Esophagus muscularis mucosa (tissue), 4 donors: ENCODE measurements around the gene FTH1. TPM values are rescaled to one million over a fixed set of nuclear protein-coding genes. Genes with fewer than 3 reads are reported as not detected.

Experiments
- DNase-seq: peaks from one replicate; pipeline ENCODE4 v3.0.0-alpha.2; 2017; ENCODE audit errors: extremely low spot score
- H3K27ac ChIP-seq, 4 donors: fragments of 200-600 bp; sonication (generic); replicated peaks in 1 of 4; 1 replicate in 3 of 4; 2 replicates in 1 of 4; pipeline ENCODE4 v1.5.1; 2016 to 2019; ENCODE audit warnings: mild to moderate bottlenecking in 1 of 4
- H3K27me3 ChIP-seq, 4 donors: fragments of 200-600 bp; sonication (generic); one replicate each; pipeline versions ENCODE4 v1.5.1 to v1.6.0; 2016 to 2019
- H3K36me3 ChIP-seq, 4 donors: fragments of 200-600 bp; sonication (generic); one replicate each; pipeline ENCODE4 v1.5.1; 2016 to 2019
- H3K4me1 ChIP-seq, 4 donors: fragments of 200-600 bp; sonication (generic); one replicate each; pipeline ENCODE4 v1.5.1; 2016 to 2019
- H3K4me3 ChIP-seq, 4 donors: fragments of 200-600 bp; sonication (generic); 1 replicate in 2 of 4; 2 replicates in 2 of 4; pipeline ENCODE4 v1.5.1; 2016 to 2019; ENCODE audit warnings: mild to moderate bottlenecking in 4 of 4, moderate library complexity in 1 of 4
- H3K9me3 ChIP-seq, 4 donors: fragments of 200-600 bp; sonication (generic); 1 replicate in 3 of 4; 2 replicates in 1 of 4; pipeline ENCODE4 v1.5.1; 2016 to 2019
- EP300 ChIP-seq: sonication (generic); formaldehyde crosslinking; IDR thresholded peaks from one replicate; pipeline ENCODE4 v1.6.1; 2017; ENCODE audit warnings: antibody characterized with exemption
- POLR2A ChIP-seq: fragments of 450-650 bp; IDR thresholded peaks from one replicate; pipeline ENCODE4 v1.6.1; 2017; ENCODE audit warnings: antibody characterized with exemption, moderate library complexity, mild to moderate bottlenecking, low read depth
- POLR2AphosphoS5 ChIP-seq, 2 donors: sonication (generic); formaldehyde crosslinking; IDR thresholded peaks; one replicate each; pipeline ENCODE4 v1.6.1; 2017; ENCODE audit warnings: antibody characterized with exemption in 2 of 2
- WGBS: methylation state at CpG from one replicate; pipeline ENCODE4 v1.1.5; 2018; 5-methylcytosine and 5-hydroxymethylcytosine counted together
- intact Hi-C: fragments of 100-400 bp; cut with DNase I; formaldehyde crosslinking; loops from one replicate; pipeline ENCODE4 v1.15.1; 2023
- total RNA-seq, 4 donors: library from RNA; depleted of rRNA; stranded (reverse); fragments of >200 nt; gene quantifications; one replicate each; pipeline versions ENCODE4 v1.1.0 to v1.2.1, GENCODE V29; 2016
- TF ChIP-seq, protein P1 (sequence below), 3 experiments: fragments of 200-600 bp in 2 of 3; fragments of 450-650 bp in 1 of 3; sonication (generic) in 2 of 3; IDR thresholded peaks; one replicate each; pipeline ENCODE4 v1.5.1; 2017 to 2019; ENCODE audit warnings: antibody characterized with exemption in 3 of 3, mild to moderate bottlenecking in 2 of 3, moderate library complexity in 1 of 3

Gene FTH1
- total RNA-seq, 4 donors from 2014 or later = 1,795 to 3,027 (median 2,719) TPM

DNA sequence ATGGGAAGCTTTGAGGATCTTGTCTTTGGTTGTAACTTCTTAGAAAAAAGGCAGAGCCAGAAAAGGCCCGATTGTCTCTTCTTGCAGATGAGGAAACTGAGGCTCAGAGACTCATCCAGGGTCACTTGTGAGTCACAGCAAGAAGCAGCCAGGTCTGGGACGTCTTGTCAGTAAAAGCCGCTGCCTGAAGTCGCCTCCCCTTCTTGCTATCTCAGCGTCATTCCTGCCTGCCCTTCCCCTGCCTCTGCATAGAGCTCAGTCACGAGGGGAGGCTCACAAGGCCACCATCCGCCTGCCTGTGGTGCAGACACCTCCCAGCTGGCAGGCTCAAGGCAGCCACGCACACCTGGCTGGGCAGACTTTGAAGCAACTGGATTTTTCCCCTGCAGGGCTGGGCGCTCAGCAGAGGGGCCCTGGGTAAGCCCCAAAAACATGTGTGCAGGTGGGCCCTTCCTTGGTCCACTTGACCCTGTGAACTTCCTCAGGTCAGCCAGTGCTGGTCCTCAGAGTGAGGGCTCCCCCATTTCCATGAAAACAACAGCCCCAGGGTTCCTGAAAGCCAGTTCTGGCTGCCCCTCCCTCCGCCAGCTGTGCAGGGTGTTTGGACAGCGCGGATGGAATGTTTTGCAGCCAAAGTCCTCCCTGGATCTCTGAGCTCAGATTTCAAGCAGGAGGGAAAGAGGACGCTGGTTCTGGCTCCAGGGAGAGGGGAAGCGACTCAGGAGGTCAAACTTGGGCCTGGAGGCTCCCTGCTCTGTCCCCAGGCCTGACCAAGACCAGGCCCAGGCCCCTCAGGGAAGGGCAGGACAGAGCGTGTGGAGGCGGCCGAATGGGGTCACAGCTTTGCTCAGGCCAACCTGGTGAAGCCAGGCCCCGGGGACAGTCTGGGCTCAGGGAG is 44.0 kb downstream of the FTH1 start:
- TF ChIP-seq POLR2A (no peak), POLR2AphosphoS5 (IDR thresholded peaks at IDR 0.05) (peak; percentile 68 to 73)
- WGBS = 37% methylated on average over 7 of the region's 18 CpGs
- Histone ChIP-seq H3K4me3 (no peak overlapping the region), H3K36me3 (no peaks in the 10 kb centered on the region), H3K27ac (peak overlapping the region; percentile 71 to 86 (median 82)), H3K4me1 (peaks cover 36 to 56% (median 47%) of the 10 kb centered on the region in 4 donors), H3K9me3 (no peaks in the 10 kb centered on the region), H3K27me3 (peaks cover 0 to 20% (median 0%) of the 10 kb centered on the region in 4 donors)
- intact Hi-C loops = no loop called here
- peak; percentile 95 for DNase-seq

DNA sequence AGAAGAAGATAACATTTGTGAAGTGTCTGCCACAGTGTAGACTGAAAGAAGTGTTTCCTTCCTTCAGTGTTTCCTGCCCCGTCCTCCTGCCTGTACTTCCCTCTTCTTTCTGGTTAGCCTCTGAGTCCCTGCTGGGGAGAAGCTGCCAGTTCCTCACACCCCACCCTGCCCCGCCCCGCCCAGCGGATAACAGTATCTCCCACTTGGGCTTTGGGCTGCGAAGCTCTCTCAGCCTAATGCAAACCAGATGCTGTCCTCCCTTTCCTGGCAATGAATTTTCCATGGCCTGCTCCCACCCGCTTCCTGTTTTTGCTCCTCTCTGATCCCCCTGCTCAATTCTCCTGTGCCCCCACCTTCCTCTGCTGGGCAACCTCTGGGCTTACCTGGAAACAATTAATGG is 44.9 kb downstream of the FTH1 start:
- Histone ChIP-seq H3K36me3 (no peaks in the 10 kb centered on the region), H3K4me1 (peaks cover 44 to 64% (median 56%) of the 10 kb centered on the region in 4 donors), H3K4me3 (no peak overlapping the region), H3K27ac (peak overlapping the region; percentile 71 to 86 (median 82)), H3K9me3 (no peaks in the 10 kb centered on the region), H3K27me3 (peaks cover 0 to 20% (median 0%) of the 10 kb centered on the region in 4 donors)
- WGBS = 43% methylated on average over 6 of the region's 6 CpGs
- intact Hi-C loops = no loop called here
- TF ChIP-seq POLR2A (no peak), EP300 (no peak), POLR2AphosphoS5 (IDR thresholded peaks at IDR 0.05) (peak; percentile 35 to 48)
- peak; percentile 96 for DNase-seq

DNA sequence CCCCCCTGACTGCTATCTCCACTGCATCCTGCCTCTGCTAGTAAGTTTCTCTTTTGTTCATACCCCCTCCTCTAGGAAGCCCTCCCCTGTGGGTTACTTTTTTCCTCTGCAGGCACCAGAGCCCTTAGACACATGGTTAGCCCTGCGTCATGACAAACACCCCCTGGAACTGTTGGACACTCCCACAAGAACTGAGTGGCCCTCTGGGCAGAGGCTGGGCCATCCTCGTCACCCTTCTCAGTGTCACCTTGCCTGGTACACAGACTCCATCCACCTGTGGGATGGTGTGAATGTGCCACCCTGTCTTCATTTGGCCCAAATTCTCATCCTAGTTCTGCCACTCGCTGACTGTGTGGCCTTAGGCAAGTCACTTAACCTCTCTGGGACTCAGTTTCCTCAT is 46.0 kb downstream of the FTH1 start:
- H3K27me3 ChIP-seq = peaks cover 0 to 20% (median 0%) of the 10 kb centered on the region in 4 donors
- no peak overlapping the region for H3K4me3 ChIP-seq
- intact Hi-C loops = no loop called here
- peak overlapping the region; percentile 71 to 86 (median 82) for H3K27ac ChIP-seq
- DNase-seq = no peak
- peaks cover 48 to 74% (median 65%) of the 10 kb centered on the region in 4 donors for H3K4me1 ChIP-seq
- no peaks in the 10 kb centered on the region for H3K9me3 ChIP-seq
- 91% methylated on average over 3 of the region's 3 CpGs for WGBS
- TF ChIP-seq, protein P1, sequence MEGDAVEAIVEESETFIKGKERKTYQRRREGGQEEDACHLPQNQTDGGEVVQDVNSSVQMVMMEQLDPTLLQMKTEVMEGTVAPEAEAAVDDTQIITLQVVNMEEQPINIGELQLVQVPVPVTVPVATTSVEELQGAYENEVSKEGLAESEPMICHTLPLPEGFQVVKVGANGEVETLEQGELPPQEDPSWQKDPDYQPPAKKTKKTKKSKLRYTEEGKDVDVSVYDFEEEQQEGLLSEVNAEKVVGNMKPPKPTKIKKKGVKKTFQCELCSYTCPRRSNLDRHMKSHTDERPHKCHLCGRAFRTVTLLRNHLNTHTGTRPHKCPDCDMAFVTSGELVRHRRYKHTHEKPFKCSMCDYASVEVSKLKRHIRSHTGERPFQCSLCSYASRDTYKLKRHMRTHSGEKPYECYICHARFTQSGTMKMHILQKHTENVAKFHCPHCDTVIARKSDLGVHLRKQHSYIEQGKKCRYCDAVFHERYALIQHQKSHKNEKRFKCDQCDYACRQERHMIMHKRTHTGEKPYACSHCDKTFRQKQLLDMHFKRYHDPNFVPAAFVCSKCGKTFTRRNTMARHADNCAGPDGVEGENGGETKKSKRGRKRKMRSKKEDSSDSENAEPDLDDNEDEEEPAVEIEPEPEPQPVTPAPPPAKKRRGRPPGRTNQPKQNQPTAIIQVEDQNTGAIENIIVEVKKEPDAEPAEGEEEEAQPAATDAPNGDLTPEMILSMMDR (IDR thresholded peaks at IDR 0.05) = no peak
- TF ChIP-seq POLR2AphosphoS5 (IDR thresholded peaks at IDR 0.05) = no peak
- H3K36me3 ChIP-seq = no peaks in the 10 kb centered on the region

DNA sequence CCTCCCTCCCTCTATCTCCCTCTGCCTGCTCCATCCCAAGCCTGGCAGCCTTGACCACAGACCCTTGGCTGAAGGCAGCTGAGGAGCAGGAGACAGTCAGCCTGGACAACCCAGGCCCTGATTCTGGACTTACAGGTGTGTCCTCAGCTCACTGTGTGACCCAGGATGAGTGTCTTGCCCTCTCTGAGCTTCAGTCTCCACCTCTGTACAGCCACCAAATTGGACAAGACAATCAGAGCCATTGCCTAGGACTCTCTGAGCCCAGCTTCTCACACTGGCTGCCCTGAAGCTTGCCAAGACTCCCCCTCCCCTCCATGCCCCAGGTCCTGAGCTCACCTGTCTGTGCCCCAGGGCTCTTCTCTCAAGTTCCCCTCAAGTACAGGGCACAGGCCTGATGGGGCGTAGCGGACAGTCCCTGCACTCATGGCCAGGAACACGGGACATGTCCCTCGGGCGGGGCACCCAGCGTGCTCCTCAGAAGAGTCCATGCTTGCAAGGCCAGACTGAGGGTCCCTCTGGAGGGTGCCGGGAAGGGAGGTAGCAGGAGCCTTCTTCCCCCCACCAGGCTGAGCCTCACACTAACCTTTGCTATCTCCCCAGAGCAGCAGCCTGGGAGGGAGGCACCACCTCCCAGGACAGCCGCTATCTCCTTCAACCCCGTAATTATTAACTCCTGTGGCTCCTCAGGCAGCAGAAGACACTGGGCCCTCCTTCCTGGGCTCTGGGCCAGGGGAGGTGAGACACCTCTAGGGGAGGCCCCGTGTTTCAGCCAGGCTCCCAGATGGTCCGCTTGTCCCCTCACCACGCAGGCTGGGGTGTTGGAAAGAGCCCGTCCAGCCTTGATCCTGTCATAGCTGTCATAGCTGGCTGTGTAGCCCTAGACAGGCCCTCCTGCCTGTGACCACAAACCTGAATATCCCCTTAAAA is 47.5 kb downstream of the FTH1 start:
- intact Hi-C loops = no loop called here
- peak; percentile 82 for DNase-seq
- 67% methylated on average over 13 of the region's 13 CpGs for WGBS

DNA sequence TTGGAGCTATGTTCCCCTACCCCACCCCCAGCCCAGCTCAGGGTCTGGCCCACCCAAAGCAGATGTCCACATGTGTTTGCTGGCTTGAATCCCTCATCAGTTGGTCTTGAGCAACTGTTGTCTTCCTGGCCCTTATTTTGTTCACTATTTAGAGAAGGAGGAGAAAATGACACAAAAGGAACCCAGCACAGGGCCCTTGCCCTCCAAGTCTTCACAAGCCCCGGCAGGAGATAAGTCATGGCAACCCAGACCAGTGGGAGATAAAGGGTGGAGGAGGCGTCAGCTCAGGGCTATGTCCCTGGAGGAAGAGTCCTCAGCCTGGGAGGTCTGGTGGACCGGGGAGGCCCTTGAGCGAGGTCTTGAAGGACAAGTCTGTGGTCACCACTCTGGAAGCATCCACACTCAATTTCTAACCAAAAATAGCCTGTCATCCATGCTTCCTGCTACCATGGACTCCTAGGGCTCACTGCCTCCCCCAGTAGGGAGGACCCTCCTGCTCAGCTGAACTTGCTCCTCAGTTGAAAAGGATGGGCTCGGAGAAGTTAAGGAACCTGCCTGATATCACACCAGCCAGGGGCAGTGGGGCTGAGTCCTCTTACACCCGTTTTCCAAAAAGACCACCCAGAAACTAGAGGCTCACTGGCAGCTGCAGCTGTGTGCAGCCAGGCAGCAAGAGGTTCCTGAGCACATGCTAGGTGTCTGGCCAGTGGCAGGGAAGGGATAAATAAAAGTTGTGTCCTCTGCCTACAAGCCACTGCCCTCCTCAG is 48.3 kb downstream of the FTH1 start:
- H3K36me3 ChIP-seq = no peaks in the 10 kb centered on the region
- TF ChIP-seq POLR2AphosphoS5 (IDR thresholded peaks at IDR 0.05) (no peak), EP300 (no peak), POLR2A (no peak)
- TF ChIP-seq, protein P1 (IDR thresholded peaks at IDR 0.05) = no peak
- H3K4me1 ChIP-seq = peaks cover 48 to 87% (median 82%) of the 10 kb centered on the region in 4 donors
- whole genome bisulfite sequencing = 66% methylated on average over 6 of the region's 6 CpGs
- peak overlapping the region; percentile 72 to 85 (median 76) for H3K27ac ChIP-seq
- H3K4me3 ChIP-seq = no peak overlapping the region
- no peak for DNase-seq
- H3K9me3 ChIP-seq = no peaks in the 10 kb centered on the region
- intact Hi-C loops = no loop called here
- peaks cover 0 to 20% (median 0%) of the 10 kb centered on the region in 4 donors for H3K27me3 ChIP-seq

More for the DNA sequence above, 47.5 kb downstream of the FTH1 start:
- peaks cover 48 to 85% (median 78%) of the 10 kb centered on the region in 4 donors for H3K4me1 ChIP-seq
- TF ChIP-seq, protein P1 (IDR thresholded peaks at IDR 0.05) = no peak
- no peak for TF ChIP-seq EP300
- no peak for TF ChIP-seq POLR2AphosphoS5 (IDR thresholded peaks at IDR 0.05)
- no peak for TF ChIP-seq POLR2A
- peaks cover 0 to 20% (median 0%) of the 10 kb centered on the region in 4 donors for H3K27me3 ChIP-seq
- peak overlapping the region; percentile 72 to 85 (median 76) for H3K27ac ChIP-seq
- no peaks in the 10 kb centered on the region for H3K9me3 ChIP-seq
- no peaks in the 10 kb centered on the region for H3K36me3 ChIP-seq
- H3K4me3 ChIP-seq = no peak overlapping the region
